Activated naive CD8-positive, alpha-beta T cell (primary cell): ENCODE data around the gene C1QTNF6.

Experiments
- H3K27ac Mint-ChIP-seq: one replicate; pipeline ENCODE4 v1.8.0; 2021; ENCODE audit warnings: mixed read lengths
- H3K27me3 Mint-ChIP-seq: one replicate; pipeline ENCODE4 v1.8.0; 2021; ENCODE audit warnings: mixed read lengths
- H3K36me3 Mint-ChIP-seq: one replicate; pipeline ENCODE4 v1.8.0; 2021; ENCODE audit warnings: mixed read lengths
- H3K4me1 Mint-ChIP-seq: one replicate; pipeline ENCODE4 v1.8.0; 2021; ENCODE audit warnings: low read depth, mixed read lengths
- H3K4me3 Mint-ChIP-seq: one replicate; pipeline ENCODE4 v1.8.0; 2021; ENCODE audit warnings: mild to moderate bottlenecking, mixed read lengths
- H3K9me3 Mint-ChIP-seq: one replicate; pipeline ENCODE4 v1.8.0; 2021; ENCODE audit warnings: low read depth, mixed read lengths

Gene C1QTNF6

DNA sequence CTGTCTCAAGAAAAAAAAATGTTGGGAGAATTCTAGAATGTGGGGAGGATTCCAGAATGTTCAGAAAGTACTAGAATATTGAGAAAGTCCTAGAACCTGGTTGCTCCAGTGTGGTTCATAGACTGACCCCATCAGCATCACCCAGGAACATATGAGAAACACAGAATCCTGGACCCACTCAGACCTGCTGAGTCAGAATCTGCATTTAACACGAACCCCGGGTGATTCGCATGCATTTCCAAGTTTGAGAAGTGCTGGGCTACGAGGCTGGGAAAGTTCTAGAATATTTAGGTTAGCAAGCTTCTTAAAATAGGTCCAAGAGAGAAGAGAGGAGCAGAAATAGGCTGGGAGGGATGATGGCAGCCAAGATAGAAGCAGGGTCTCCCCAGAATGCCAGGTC is 6.4 kb downstream of the C1QTNF6 start:
- Mint-ChIP-seq H3K27ac (no peak overlapping the region), H3K9me3 (no peaks in the 10 kb centered on the region), H3K4me3 (no peak overlapping the region), H3K36me3 (no peaks in the 10 kb centered on the region), H3K4me1 (peaks cover 44% of the 10 kb centered on the region), H3K27me3 (no peaks in the 10 kb centered on the region)

DNA sequence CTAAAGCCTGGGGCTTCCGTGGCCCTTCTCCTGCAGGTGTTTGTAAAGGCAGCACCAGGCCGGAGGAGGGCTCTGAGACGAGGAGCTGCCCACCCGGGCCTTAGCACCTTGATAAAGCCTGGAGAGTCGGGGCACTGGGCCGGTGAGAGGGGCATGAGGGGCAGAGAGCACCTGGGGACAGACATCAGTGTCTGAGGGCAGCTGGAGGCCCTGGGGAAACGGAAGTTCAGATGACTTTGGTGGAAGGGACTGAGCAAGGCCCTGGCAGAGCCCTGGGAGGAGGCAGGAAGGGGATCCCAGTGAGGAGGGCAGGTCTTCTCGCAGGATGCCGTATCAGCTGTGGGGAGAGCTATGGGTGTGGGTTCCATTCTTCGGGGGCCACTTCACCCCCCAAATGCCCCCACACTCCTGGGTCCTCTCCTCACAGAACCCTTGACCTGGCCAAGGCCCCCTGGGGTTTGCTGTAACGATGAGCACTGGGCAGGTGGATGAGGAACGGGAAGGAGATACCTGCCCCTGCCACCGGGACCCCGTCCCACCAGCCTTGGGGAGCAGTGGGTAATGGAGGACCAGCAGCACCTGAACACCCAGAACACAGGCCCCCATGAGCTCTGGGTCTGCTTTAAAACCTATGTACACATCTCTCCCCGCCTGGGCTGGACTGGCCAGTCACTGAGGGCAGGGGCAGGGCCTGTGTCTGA is 7.4 kb downstream of the C1QTNF6 start:
- H3K27me3 Mint-ChIP-seq, result no peaks in the 10 kb centered on the region
- no peaks in the 10 kb centered on the region for H3K9me3 Mint-ChIP-seq
- no peak overlapping the region for H3K4me3 Mint-ChIP-seq
- H3K27ac Mint-ChIP-seq, result no peak overlapping the region
- peaks cover 43% of the 10 kb centered on the region for H3K4me1 Mint-ChIP-seq
- no peaks in the 10 kb centered on the region for H3K36me3 Mint-ChIP-seq

DNA sequence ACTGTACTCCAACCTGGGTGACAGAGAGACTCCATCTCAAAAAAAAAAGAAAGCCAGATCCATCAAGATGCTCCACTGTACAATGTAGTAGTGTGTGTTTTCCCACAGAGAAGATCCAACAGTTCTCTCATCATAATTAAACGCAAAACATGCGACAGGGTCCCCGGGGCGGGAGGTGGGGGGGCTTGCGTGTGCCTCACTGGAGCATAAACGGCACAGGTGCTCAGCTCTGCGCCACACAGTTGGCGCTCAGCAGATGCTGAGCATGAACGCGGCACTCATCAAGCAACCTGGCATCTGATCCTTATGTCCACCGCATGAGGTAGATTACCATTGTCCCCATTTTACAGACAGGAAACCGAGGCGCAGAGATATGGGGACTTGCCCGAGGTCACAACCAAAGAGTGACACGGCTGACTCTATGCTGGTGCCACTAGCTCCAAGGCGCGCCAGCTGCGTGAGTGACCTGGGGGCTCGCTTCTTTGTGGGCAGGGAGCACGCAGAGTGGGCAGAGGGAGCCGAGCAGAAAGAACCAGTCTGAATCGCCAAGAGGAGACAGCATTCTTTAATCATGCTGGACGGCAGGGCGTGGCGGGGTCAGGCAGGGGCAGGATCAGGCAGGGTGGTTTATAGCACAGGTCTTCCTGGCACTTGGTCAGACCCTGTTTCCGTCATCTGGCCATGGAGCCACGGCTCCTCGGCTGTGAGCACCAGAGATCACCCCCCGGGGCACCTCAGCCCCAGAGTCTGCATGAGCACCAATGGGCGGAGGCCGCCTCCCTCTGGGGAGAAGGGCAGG is 8.2 kb downstream of the C1QTNF6 start:
- no peak overlapping the region for H3K4me3 Mint-ChIP-seq
- H3K9me3 Mint-ChIP-seq, result no peaks in the 10 kb centered on the region
- no peaks in the 10 kb centered on the region for H3K27me3 Mint-ChIP-seq
- peaks cover 39% of the 10 kb centered on the region for H3K4me1 Mint-ChIP-seq
- no peaks in the 10 kb centered on the region for H3K36me3 Mint-ChIP-seq
- H3K27ac Mint-ChIP-seq, result no peak overlapping the region

DNA sequence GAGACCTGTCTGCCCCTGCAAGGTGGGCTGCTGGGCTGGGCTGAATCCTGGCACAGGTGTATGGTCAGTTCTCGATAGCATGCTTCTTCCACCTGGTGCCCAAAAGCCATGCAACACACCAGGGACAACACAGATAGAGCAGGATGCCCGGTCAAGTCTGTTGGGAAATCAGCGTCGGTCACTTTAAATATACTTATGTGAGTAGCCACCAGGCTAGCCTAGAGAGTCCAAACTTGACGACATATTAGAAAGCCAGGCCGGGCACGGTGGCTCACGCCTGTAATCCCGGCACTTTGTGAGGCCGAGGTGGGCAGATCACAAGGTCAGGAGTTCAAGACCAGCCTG is 8.9 kb downstream of the C1QTNF6 start:
- no peak overlapping the region for H3K27ac Mint-ChIP-seq
- H3K36me3 Mint-ChIP-seq, result no peaks in the 10 kb centered on the region
- H3K4me1 Mint-ChIP-seq, result peaks cover 40% of the 10 kb centered on the region
- no peaks in the 10 kb centered on the region for H3K9me3 Mint-ChIP-seq
- no peak overlapping the region for H3K4me3 Mint-ChIP-seq
- no peaks in the 10 kb centered on the region for H3K27me3 Mint-ChIP-seq

DNA sequence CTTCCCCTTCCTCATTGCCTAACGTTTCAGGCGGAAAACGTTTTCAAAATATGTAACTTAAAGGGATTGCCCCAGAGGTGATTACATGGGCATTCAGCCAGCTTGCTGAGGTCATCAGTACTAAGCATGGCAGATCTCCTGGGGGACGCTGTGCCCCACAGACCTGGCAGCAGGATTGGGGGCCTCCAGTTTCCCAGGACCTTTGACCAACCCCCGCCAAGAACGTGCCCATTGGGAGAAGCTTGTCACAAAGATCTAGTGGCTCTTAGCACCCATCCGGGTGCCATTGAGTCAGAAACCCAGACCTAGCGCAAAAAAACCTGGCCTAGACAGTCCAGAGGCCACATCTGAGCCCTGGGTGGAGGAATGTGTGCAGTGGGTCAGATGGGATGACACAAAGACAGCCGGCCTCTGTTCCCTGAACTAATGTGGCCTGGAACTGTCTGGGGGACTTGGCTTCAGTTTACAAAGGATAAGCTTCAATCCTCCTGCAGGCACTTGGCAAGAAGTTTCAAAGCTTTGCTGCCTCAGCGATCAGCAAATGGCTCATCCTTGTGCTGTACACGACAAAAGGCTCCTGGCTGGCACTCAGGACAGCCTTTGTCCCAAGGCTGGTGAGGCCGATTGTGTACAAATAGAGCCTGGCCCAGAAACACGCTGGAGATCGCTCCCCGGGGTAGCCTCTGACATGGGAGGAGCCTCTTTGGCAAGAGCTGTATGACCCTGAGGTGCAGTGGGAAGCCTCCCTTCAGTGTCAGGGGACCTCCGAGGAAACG is 9.5 kb downstream of the C1QTNF6 start:
- Mint-ChIP-seq H3K27ac (peak overlapping the region; percentile 31), H3K36me3 (no peaks in the 10 kb centered on the region), H3K27me3 (no peaks in the 10 kb centered on the region), H3K4me1 (peaks cover 38% of the 10 kb centered on the region), H3K4me3 (no peak overlapping the region), H3K9me3 (no peaks in the 10 kb centered on the region)

DNA sequence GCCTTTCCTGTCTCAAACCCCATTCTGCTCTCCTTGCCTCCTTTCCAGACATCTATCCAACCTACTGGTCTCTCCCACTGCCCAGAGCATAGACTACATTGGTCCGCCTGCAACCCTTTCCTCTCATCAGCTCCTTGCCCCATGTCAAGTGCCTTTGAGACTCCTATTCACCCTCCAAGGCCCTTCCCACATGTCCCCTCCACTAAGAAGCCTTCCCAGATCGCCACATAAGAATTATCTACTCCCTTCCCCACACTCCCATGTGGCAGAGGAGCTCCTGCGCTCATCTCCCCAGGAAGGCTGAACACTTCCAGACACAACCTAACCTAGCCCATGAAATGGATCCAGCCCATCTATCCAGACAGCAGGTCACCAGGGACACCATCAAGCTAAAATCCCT is 10.3 kb downstream of the C1QTNF6 start:
- Mint-ChIP-seq H3K27ac (peak overlapping the region; percentile 23), H3K9me3 (no peaks in the 10 kb centered on the region), H3K4me3 (no peak overlapping the region), H3K27me3 (no peaks in the 10 kb centered on the region), H3K4me1 (peaks cover 37% of the 10 kb centered on the region), H3K36me3 (peaks cover 2% of the 10 kb centered on the region)

DNA sequence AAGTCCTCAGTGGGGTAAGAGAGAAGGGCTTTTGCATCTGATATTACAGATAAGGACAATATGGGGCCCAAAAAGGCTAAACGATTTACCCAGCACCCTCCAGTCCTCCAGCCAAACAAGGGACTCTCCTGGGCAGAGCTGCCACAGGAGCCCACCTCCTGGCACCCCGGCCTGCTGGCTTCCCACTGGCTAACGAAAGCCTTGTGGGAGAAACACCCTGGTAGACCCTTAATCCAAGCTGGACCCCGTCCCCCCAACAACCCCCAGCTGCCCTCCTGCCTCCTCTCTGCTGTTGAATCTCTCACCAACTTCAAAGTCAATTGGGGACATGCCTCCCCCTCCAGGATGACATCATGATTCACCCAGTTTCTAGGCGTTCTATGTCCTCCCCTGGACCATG is 10.8 kb downstream of the C1QTNF6 start:
- Mint-ChIP-seq H3K4me1 (peaks cover 38% of the 10 kb centered on the region), H3K27me3 (no peaks in the 10 kb centered on the region), H3K27ac (peak overlapping the region; percentile 93), H3K9me3 (no peaks in the 10 kb centered on the region), H3K4me3 (no peak overlapping the region), H3K36me3 (peaks cover 2% of the 10 kb centered on the region)

DNA sequence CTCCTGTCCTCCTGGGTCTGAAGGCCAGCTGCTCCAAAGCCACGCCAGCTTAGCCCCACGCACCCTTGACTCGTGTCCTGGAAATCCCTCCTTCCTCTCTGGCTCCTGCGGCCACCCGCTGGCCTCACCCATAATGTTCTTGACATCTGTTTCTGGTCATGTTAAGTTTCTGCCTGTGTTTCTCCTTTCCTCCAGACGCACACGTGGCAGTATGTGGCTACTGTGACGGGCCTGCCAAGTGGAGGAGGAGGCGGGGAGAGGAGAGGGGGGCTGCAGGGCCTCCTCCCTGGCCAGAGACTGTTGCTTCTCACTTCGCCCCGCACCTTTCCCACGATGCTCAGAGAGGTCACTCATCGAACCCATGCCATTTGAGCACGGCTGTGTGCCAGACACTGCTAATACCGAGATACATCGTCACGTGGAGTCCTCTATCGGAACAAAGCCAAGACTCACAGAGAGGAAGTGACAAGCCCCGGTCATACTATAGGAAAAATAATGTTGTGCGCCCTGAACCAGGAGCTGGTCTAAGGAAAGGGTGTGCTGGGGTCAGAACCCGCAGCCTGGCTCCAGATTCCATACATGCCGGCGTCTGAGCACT is 11.5 kb downstream of the C1QTNF6 start:
- Mint-ChIP-seq H3K36me3 (peaks cover 2% of the 10 kb centered on the region), H3K27me3 (no peaks in the 10 kb centered on the region), H3K27ac (peak overlapping the region; percentile 93), H3K4me1 (peaks cover 36% of the 10 kb centered on the region), H3K9me3 (no peaks in the 10 kb centered on the region), H3K4me3 (peak overlapping the region; percentile 68)

DNA sequence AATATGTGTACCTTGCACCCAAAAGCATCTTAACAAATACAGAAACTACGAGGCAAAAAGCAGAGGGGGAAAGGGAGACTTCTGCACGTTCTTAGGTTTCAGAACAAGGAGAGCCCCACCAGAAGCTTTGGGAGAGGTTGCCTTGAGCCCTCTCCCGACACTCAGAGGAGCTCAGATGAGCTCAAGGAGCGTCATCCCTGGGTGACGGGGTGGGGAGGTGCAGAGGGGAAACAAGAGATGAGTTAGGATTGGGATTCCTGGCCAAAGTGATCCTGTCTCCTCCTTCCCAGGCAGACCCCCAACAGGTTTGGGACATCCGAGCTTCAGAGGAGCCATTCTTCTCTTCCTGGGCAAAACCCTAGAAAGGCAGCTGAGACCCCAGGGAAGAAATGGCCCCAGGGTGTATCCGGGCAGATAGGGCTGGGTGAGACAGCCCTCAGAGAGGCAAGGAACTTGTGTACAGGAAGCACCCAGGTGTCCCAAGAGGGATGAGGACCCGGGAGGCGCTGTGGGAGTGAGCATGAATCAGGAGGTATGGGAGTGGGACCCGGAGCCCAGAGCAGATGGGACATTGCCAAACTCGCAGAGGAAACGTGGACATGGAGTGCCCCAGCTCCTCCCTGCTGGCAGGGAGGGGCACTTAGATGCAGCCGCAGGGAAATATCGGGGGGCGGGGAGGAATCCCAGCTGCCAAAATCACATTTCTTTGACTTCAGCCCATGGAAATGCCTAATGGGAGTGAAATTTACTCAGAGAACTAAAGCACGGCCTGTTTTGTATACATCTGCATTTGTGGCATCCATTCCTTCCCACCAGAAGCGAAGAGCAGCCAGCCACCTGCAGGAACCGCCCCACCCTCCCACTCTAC is 12.4 kb downstream of the C1QTNF6 start:
- Mint-ChIP-seq H3K4me3 (peak overlapping the region; percentile 68), H3K27ac (peak overlapping the region; percentile 93), H3K36me3 (peaks cover 2% of the 10 kb centered on the region), H3K27me3 (no peaks in the 10 kb centered on the region), H3K4me1 (peaks cover 41% of the 10 kb centered on the region), H3K9me3 (no peaks in the 10 kb centered on the region)

DNA sequence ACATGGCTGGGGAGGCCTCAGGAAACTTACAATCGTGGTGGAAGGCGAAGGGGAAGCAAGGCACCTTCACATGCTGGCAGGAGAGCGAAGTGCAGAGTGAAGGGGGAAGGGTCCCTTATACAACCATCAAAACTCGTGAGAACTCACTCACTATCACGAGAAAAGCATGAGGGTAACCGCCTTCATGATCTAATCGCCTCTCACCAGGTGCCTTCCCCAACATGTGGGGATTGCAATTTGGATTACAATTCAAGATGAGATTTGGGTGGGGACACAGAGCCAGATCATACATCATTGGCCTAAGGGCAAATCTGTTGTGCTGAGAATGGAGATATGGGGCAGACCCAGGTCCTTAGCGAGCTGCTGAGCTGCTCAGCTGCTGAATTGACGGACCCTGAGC is 13.1 kb downstream of the C1QTNF6 start:
- Mint-ChIP-seq H3K4me1 (peaks cover 48% of the 10 kb centered on the region), H3K9me3 (no peaks in the 10 kb centered on the region), H3K27ac (peak overlapping the region; percentile 16), H3K4me3 (no peak overlapping the region), H3K36me3 (peaks cover 2% of the 10 kb centered on the region), H3K27me3 (no peaks in the 10 kb centered on the region)

DNA sequence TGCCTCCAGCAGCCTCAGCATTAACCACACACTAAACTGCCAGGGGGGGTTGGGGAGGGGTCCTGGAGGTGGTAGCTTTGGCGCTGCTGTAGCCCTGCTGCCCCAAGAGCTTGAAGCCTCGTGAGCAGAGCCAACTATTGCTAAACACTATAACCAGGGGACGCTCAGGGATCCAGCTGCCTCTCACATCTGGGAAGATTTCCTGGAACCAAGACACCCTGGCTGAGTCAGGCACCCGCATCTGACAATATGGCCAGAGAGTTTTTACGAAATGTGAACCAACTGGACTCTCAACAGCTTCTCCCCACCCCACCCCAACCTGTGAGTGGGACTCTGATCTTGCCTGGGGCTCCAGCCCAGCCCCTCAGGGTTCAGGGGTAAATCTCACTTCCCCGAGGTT is 14.3 kb downstream of the C1QTNF6 start:
- Mint-ChIP-seq H3K4me3 (no peak overlapping the region), H3K27me3 (no peaks in the 10 kb centered on the region), H3K4me1 (peaks cover 61% of the 10 kb centered on the region), H3K36me3 (peaks cover 4% of the 10 kb centered on the region), H3K9me3 (no peaks in the 10 kb centered on the region), H3K27ac (no peak overlapping the region)

DNA sequence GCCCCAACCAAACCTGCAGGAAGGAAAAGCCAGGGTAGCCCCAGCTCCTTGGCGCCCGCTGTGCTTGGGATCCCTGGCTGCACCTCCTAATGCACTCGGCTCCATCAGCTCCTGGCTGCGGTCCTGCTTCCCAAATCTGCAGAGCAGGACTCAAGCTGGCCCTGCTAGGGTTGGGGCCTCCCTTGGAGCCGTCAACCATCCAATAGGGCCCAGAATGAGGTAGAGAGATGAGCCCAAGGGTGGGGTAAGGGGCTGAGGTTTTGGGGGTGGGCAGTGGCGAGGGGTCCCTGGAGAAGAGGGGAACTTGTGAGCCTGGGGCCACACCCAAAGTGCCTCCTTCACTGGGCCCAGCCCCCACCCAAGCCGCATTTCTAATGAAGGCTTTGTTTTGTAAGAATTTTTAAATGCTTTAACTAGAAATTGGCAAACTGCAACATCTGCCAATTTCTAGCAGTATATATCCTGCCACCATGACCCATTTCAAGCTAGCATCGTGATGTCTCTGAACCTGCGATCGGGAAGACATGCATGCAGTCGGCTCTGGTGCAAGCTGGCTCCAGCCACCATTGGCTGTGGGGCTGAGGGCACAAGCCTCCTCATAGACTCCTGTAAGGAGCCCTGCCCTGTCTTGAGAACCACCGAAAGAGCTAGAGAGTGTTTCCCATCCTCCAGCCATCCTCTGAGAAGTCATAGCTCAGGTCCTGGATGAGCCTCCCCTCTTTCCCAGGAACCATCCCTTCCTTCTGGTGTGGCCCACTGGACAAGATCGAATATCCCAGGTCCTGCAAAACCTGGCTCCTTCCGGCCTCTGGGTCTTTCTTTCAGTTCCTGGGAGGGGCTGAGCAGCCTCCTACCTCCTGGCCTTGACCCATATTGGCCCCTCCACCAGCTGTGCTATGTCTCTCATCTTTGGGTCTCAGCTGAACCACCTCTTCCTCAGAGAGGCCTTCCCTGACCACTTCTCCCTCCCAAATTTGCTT is 15.5 kb downstream of the C1QTNF6 start:
- H3K36me3 Mint-ChIP-seq, result peaks cover 4% of the 10 kb centered on the region
- no peaks in the 10 kb centered on the region for H3K27me3 Mint-ChIP-seq
- peak overlapping the region; percentile 34 for H3K27ac Mint-ChIP-seq
- peaks cover 65% of the 10 kb centered on the region for H3K4me1 Mint-ChIP-seq
- H3K4me3 Mint-ChIP-seq, result no peak overlapping the region
- H3K9me3 Mint-ChIP-seq, result no peaks in the 10 kb centered on the region

DNA sequence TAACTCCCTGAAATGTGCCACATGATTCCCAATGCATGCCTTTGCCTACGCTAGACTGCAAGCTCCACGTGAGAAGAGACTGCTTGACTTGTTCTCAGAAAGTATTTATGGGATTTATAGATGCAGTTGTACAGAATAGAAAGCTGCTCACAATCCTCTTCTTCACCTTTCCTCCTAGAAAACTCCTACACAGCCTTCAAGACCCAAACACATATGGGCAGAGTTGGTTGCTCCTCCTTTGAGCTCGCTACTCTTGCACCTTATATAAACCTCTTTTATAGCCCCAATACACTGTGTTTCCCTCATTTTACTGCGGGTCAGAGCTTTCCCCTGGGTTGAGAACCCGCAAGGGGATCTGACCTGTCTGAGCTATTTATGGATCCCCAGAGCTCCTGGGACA is 16.4 kb downstream of the C1QTNF6 start:
- Mint-ChIP-seq H3K27me3 (no peaks in the 10 kb centered on the region), H3K9me3 (no peaks in the 10 kb centered on the region), H3K27ac (peak overlapping the region; percentile 75)

More for the DNA sequence above, 16.4 kb downstream of the C1QTNF6 start:
- H3K36me3 Mint-ChIP-seq, result peaks cover 4% of the 10 kb centered on the region
- H3K4me1 Mint-ChIP-seq, result peaks cover 67% of the 10 kb centered on the region
- no peak overlapping the region for H3K4me3 Mint-ChIP-seq
